NCI-H446 (cell line): ENCODE results near the gene FBRSL1.

ENCODE experiments used
- DNase-seq, 2 experiments: peaks; one replicate each; lab custom pipeline; 2025; lab: John Stamatoyannopoulos, UW

Gene FBRSL1

GRCh38 chr12:132496710-132497109 is 6.8 kb downstream of the FBRSL1 start:
- DNase-seq = no peak

- no peak for DNase-seq
Measured at GRCh38 chr12:132497514-132498405, 7.8 kb downstream of the FBRSL1 start.

GRCh38 chr12:132498931-132499330 is 9.0 kb downstream of the FBRSL1 start:
- DNase-seq = no peak

GRCh38 chr12:132500142-132500855 is 10.3 kb downstream of the FBRSL1 start:
- DNase-seq = no peak

GRCh38 chr12:132500856-132501180 is 10.9 kb downstream of the FBRSL1 start:
- DNase-seq = no peak

- DNase-seq = no peak
Measured at GRCh38 chr12:132501204-132501940, 11.4 kb downstream of the FBRSL1 start.

- DNase-seq = no peak
Measured at GRCh38 chr12:132502149-132502881, 12.4 kb downstream of the FBRSL1 start.

DNA sequence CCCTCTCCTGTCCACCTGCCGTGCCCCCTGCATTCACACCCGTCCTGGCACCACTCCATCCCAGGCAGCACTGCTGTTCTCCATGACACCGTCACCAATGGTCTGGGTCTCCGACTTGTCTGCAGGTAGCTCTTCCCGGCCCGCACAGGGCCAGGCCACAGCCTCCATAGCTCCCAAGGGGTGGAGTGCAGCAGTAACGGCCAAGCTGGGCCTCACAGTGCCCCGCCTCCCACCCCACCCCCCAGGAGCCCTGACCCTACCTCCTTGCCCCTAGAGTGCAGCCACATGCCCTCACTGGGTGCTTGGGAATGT is 12.9 kb downstream of the FBRSL1 start:
- DNase-seq = no peak

DNA sequence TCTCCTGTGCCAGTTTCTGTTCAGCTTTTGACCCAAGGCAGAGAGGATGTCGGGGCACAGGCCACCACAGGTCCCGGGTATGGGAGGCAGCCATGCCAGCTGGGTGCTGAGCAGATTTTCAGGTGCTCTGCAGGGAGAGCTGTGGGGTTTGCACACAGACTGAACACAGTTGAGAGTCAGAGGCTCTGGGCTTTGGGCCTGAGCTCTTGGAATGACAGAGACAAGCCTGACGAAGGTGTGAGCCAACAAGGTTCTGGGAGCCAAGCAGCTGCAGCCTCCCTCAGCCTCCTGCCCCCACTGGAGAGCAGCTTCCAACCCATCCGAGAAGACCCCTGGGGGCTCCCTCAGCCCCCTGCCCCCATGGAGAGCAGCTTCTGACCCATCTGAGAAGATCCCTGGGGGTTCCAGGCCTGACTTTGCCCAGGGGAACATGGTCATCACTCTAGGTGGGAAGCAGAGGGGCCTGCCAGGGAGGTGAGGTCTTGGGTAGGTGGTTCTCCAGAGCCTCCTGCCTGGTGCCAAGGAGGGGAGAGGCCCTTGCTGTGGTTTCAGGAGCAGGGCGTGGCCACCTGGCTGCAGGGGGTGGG is 13.8 kb downstream of the FBRSL1 start:
- DNase-seq = no peak

GRCh38 chr12:132505105-132505851 is 15.3 kb downstream of the FBRSL1 start:
- no peak for DNase-seq

- no peak for DNase-seq
Measured at GRCh38 chr12:132505852-132506219, 15.9 kb downstream of the FBRSL1 start.

GRCh38 chr12:132506328-132507160 is 16.6 kb downstream of the FBRSL1 start:
- DNase-seq = peak in 1 of 2 experiments; percentile 10

GRCh38 chr12:132507161-132507538 is 17.2 kb downstream of the FBRSL1 start:
- no peak for DNase-seq

DNA sequence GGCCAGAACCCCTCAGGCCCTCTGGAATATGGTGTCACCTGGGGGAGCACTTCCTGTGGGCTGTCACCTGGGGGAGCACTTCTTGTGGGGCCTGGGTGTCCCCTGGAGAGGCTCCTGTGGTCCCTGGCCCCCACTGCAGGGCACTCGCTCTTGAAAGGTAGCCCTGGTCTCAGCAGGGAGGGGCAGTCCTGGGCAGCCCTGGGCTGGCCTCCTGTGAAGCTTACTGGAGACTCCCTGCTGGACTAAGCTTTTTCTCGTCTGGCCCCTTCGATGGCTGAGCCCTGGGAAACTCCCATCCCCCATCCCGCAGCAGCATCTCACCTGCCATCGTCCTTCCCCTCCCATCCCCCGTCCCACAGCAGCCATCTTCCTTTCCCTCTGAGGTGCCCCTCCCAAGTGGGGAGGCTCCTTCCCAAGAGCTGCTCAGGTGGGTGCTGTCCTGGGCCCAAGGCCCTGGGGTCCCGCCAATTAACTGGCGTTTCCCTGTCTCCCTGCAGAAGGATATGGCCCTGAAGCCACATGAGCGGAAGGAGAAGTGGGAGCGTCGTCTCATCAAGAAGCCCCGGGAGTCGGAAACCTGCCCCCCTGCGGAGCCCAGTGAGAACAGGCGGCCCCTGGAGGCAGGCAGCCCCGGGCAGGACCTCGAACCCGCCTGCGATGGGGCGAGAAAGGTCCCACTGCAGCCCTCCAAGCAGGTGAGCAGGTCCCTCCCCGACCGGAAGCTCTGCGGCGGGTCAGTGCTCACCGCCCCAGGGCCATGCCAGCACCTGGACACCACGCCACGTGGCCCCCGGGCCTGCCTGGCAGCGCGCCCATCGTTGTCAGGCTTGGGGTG is 17.9 kb downstream of the FBRSL1 start:
- DNase-seq = no peak

- no peak for DNase-seq
Measured at GRCh38 chr12:132508491-132508740, 18.5 kb downstream of the FBRSL1 start.

DNA sequence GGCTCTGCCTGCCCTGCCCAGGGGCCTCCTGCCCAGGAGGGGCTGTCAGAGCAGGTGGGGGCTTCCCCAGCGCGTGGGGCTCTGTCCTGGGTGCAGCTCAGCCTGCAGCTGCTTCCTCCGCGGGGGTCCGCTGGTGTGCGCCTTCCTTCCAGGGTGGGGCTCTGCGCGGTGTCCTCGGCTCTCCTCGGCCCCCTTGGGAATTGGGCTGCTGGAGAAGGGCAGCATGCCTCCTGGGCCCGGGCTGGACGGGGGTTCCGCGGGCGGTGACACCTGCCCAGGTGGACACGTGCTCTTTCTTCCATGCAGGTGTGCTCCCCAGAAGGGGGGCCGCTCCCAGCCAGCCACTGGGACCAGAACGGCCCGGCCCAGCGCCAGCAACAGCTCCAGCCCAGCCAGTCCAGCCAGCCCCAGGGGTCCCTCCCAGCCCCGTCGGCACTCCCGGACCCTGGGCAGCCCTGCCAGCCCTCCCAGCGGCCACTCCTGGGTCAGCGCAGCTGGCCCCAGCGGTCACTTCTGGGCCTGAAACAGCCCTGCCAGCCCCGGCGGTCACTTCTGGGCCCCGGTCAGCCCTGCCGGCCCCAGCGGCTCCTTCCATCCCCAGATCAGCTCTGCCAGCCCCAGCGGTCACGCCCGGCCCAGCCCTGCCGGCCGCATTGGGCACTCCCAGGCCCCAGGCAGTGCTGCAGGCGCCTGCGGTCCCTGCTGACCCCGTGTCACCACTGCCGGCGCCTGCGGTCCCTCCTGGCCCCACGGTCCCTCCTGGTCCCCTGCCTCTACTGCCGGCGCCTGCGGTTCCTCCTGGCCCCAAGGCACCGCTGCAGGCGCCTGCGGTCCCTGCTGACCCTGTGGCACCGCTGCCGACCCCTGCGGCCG is 19.1 kb downstream of the FBRSL1 start:
- DNase-seq = no peak

GRCh38 chr12:132510111-132510724 is 20.3 kb downstream of the FBRSL1 start:
- no peak for DNase-seq
